ENCODE measurements around the gene BAIAP2.

Gene BAIAP2

GRCh38 chr17:81037798-81038733 lies 3.1 kb downstream of the BAIAP2 start:
- DNase-seq = no peak

- DNase-seq = no peak
These were observed 4.1 kb downstream of the BAIAP2 start for GRCh38 chr17:81039096-81039495.

- no peak for DNase-seq
These were observed 5.2 kb downstream of the BAIAP2 start for GRCh38 chr17:81039854-81040758.

- no peak for DNase-seq
These were observed 5.9 kb downstream of the BAIAP2 start for GRCh38 chr17:81040791-81041337.

GRCh38 chr17:81042606-81043005 lies 7.7 kb downstream of the BAIAP2 start:
- no peak for DNase-seq

GRCh38 chr17:81043319-81043724 lies 8.4 kb downstream of the BAIAP2 start:
- DNase-seq = no peak

GRCh38 chr17:81043725-81044427 lies 8.9 kb downstream of the BAIAP2 start:
- DNase-seq = no peak

GRCh38 chr17:81044428-81044763 lies 9.4 kb downstream of the BAIAP2 start:
- no peak for DNase-seq

GRCh38 chr17:81044764-81045589 lies 10.0 kb downstream of the BAIAP2 start:
- DNase-seq = no peak

GRCh38 chr17:81045590-81046095 lies 10.7 kb downstream of the BAIAP2 start:
- no peak for DNase-seq

- no peak for DNase-seq
These were observed 11.3 kb downstream of the BAIAP2 start for GRCh38 chr17:81046132-81046769.

GRCh38 chr17:81046770-81047359 lies 11.9 kb downstream of the BAIAP2 start:
- no peak for DNase-seq

- no peak for DNase-seq
These were observed 13.9 kb downstream of the BAIAP2 start for GRCh38 chr17:81048827-81049371.

GRCh38 chr17:81049372-81049911 lies 14.5 kb downstream of the BAIAP2 start:
- no peak for DNase-seq

- no peak for DNase-seq
These were observed 15.1 kb downstream of the BAIAP2 start for GRCh38 chr17:81049973-81050551.

GRCh38 chr17:81050645-81051625 lies 16.0 kb downstream of the BAIAP2 start:
- DNase-seq = no peak

- no peak for DNase-seq
These were observed 17.4 kb downstream of the BAIAP2 start for GRCh38 chr17:81052199-81052997.

Data from stimulated activated CD4-positive, alpha-beta T cell treated with anti-CD3 and anti-CD28 coated beads, Interleukin-4, amount 100 ng/mL, for 24 hours (primary cell).